A673 (cell line): ENCODE results near the gene PNLIPRP2.

Experiments used
- EZH2 ChIP-seq: fragments of 200-600 bp; sonication (generic); IDR thresholded peaks from 2 replicates; pipeline ENCODE4 v1.6.1; 2017; ENCODE audit warnings: borderline replicate concordance, low read depth, mild to moderate bottlenecking, mixed read lengths, antibody characterized with exemption, low read length; ENCODE audit not compliant: poor library complexity, severe bottlenecking
- TF ChIP-seq, protein P1 (sequence below): fragments of 300-800, 200-600 bp; sonication (generic); conservative IDR thresholded peaks from 2 replicates; pipeline ENCODE4 v1.5.1; 2017; ENCODE audit warnings: low read depth, mild to moderate bottlenecking, antibody characterized with exemption, low read length, moderate library complexity, mixed read lengths

DNA sequence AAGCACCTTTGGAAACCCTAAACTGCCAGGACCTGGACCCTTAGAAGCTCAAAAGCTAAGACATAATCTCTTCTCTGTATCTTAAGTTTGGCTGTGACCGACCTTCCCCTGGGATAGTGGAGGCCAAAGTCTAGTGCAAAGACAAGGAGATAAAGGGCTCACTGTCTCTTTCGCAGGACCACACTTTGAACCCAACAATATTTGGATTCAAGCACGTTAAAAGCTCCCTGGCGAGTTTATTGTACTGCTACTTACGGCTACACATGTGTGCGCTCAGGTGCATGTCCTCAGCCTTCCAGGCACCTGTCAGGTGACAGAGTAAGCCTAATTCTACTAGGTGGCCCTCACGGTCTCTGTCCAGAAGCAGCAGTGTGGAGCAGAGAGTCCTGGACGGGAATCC is 55.9 kb downstream of the PNLIPRP2 start:
- TF ChIP-seq, protein P1, sequence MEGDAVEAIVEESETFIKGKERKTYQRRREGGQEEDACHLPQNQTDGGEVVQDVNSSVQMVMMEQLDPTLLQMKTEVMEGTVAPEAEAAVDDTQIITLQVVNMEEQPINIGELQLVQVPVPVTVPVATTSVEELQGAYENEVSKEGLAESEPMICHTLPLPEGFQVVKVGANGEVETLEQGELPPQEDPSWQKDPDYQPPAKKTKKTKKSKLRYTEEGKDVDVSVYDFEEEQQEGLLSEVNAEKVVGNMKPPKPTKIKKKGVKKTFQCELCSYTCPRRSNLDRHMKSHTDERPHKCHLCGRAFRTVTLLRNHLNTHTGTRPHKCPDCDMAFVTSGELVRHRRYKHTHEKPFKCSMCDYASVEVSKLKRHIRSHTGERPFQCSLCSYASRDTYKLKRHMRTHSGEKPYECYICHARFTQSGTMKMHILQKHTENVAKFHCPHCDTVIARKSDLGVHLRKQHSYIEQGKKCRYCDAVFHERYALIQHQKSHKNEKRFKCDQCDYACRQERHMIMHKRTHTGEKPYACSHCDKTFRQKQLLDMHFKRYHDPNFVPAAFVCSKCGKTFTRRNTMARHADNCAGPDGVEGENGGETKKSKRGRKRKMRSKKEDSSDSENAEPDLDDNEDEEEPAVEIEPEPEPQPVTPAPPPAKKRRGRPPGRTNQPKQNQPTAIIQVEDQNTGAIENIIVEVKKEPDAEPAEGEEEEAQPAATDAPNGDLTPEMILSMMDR: no peak
- no peak for TF ChIP-seq EZH2
